Measurements from ENCODE around the gene ZNF660.
"Not testable (repeated sequence)": the region's sequence is repeated elsewhere in the genome, so short reads cannot be mapped to it uniquely, and the experiment has no call there.

Gene ZNF660

GRCh38 chr3:44561076-44561475, 23.7 kb upstream of the ZNF660 start:
- Histone ChIP-seq H3K4me3 (ENCODE audit: low read depth, low read length) (no peak overlapping the region), H3K36me3 (no peaks in the 10 kb centered on the region; the same call in 1 of the 2 replicates), H3K27me3 (no peaks in the 10 kb centered on the region), H3K9me3 (no peaks in the 10 kb centered on the region), H3K4me1 (no peaks in the 10 kb centered on the region)
- DNase-seq, result no peak
- TF ChIP-seq, protein P1, sequence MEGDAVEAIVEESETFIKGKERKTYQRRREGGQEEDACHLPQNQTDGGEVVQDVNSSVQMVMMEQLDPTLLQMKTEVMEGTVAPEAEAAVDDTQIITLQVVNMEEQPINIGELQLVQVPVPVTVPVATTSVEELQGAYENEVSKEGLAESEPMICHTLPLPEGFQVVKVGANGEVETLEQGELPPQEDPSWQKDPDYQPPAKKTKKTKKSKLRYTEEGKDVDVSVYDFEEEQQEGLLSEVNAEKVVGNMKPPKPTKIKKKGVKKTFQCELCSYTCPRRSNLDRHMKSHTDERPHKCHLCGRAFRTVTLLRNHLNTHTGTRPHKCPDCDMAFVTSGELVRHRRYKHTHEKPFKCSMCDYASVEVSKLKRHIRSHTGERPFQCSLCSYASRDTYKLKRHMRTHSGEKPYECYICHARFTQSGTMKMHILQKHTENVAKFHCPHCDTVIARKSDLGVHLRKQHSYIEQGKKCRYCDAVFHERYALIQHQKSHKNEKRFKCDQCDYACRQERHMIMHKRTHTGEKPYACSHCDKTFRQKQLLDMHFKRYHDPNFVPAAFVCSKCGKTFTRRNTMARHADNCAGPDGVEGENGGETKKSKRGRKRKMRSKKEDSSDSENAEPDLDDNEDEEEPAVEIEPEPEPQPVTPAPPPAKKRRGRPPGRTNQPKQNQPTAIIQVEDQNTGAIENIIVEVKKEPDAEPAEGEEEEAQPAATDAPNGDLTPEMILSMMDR (IDR thresholded peaks at IDR 0.05; ENCODE audit: low read depth, low read length), result no peak

- DNase-seq, result no peak
- Histone ChIP-seq H3K4me1 (no peaks in the 10 kb centered on the region), H3K9me3 (no peaks in the 10 kb centered on the region), H3K4me3 (ENCODE audit: low read depth, low read length) (no peak overlapping the region), H3K27me3 (no peaks in the 10 kb centered on the region), H3K36me3 (no peaks in the 10 kb centered on the region; the same call in 1 of the 2 replicates)
- TF ChIP-seq, protein P1 (IDR thresholded peaks at IDR 0.05; ENCODE audit: low read depth, low read length), result no peak
Measured at GRCh38 chr3:44562147-44562546, 22.6 kb upstream of the ZNF660 start.

DNA sequence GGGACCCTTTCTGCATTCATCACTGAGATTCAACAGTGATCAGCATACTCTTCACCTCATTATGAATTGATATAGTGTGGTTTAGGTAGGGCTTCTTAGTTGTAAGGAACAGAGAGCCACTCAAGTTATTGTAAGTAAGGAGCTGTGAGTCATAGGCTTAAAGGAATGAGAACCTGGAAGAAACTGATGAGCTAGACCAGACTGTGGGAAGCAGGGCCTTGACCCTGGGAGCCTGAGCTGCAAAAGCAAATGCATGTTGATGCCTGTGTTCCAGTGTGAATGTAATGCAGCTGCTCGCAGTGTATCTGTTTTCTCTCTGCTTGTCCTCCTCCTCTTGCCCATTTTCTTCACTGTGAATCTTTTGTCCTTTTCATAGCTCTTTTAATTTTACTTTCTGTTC, 16.2 kb upstream of the ZNF660 start:
- TF ChIP-seq, protein P1 (IDR thresholded peaks at IDR 0.05; ENCODE audit: low read depth, low read length), result no peak
- Histone ChIP-seq H3K9me3 (no peaks in the 10 kb centered on the region), H3K27me3 (no peaks in the 10 kb centered on the region), H3K36me3 (no peaks in the 10 kb centered on the region), H3K4me1 (no peaks in the 10 kb centered on the region), H3K4me3 (ENCODE audit: low read depth, low read length) (no peak overlapping the region)
- no peak for DNase-seq

GRCh38 chr3:44571024-44571423, 13.7 kb upstream of the ZNF660 start:
- no peaks in the 10 kb centered on the region for H3K36me3 ChIP-seq
- H3K4me1 ChIP-seq, result no peaks in the 10 kb centered on the region
- DNase-seq, result no peak
- H3K9me3 ChIP-seq, result no peaks in the 10 kb centered on the region
- H3K27me3 ChIP-seq, result no peaks in the 10 kb centered on the region
- H3K4me3 ChIP-seq (ENCODE audit: low read depth, low read length), result no peak overlapping the region
- TF ChIP-seq, protein P1 (IDR thresholded peaks at IDR 0.05; ENCODE audit: low read depth, low read length), result no peak

GRCh38 chr3:44576613-44577012, 8.2 kb upstream of the ZNF660 start:
- Histone ChIP-seq H3K4me1 (no peaks in the 10 kb centered on the region), H3K9me3 (no peaks in the 10 kb centered on the region), H3K27me3 (no peaks in the 10 kb centered on the region), H3K36me3 (no peaks in the 10 kb centered on the region), H3K4me3 (ENCODE audit: low read depth, low read length) (no peak overlapping the region)
- DNase-seq, result no peak
- TF ChIP-seq, protein P1 (IDR thresholded peaks at IDR 0.05; ENCODE audit: low read depth, low read length), result no peak

DNA sequence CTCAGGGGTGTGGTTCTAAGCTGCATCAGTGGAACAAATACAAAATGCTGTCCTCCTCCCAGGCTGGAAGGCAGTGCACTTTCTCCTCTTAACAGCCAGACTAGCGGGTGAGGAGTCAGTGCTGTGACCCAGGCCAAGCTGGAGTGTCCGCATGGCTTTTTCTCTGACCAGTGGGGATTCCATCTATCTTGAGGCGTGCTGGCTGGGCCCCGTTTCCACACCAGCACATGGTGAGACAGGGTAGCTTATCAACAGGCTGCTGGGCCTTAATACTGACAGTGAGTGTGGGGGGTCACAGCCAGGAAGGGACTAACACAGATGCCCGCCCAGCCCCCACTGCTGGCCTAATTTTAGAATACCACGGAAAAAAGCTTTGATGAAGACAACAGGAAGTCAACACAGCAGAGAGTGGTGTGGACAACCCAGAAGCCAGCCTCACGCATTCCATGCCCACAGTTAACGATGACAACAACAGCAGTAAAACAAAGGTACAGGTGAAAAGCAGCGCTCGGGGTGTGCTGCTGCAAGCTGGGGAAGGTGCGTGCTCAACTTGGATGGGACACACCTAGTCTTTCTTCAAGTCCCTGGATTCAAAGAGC, 7.3 kb upstream of the ZNF660 start:
- not testable (repeated sequence) for DNase-seq; H3K27me3 ChIP-seq; H3K4me1 ChIP-seq; H3K9me3 ChIP-seq; H3K4me3 ChIP-seq (ENCODE audit: low read depth, low read length); H3K36me3 ChIP-seq

- H3K4me1 ChIP-seq; H3K36me3 ChIP-seq; H3K27me3 ChIP-seq; H3K9me3 ChIP-seq; H3K4me3 ChIP-seq (ENCODE audit: low read depth, low read length); DNase-seq: not testable (repeated sequence)
Measured at GRCh38 chr3:44578316-44578715, 6.4 kb upstream of the ZNF660 start.

DNA sequence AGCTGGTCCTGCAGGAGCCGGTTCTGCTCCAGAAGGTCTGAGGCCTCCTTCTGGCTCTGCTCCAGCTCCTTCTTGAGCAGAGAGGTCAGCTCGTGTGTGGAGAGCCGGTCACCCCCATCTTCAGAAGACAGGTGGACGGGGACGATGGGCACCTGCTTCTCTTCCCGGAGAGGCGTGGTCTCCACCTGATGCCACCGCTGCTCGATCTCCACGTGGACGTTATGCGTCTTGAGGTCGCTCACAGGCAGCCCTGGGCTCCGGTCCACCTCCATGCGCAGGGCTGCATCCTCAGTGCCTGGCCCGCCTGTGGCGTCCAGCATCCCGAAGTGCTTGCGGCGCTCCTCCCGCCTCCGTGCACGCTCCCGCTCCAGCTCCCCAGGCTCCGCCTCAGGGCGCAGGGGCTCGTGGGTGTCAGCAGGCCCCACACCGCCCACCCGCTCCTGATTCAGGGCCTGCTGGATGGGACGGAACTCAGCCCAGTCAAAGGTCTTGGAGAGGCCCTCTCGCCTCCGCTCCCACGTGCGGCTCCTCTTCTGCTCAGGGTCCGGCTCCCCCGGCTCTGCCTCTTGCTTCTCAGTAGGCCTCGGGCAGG, 5.7 kb upstream of the ZNF660 start:
- H3K9me3 ChIP-seq; H3K36me3 ChIP-seq; H3K4me3 ChIP-seq (ENCODE audit: low read depth, low read length); H3K27me3 ChIP-seq; DNase-seq; H3K4me1 ChIP-seq: not testable (repeated sequence)

DNA sequence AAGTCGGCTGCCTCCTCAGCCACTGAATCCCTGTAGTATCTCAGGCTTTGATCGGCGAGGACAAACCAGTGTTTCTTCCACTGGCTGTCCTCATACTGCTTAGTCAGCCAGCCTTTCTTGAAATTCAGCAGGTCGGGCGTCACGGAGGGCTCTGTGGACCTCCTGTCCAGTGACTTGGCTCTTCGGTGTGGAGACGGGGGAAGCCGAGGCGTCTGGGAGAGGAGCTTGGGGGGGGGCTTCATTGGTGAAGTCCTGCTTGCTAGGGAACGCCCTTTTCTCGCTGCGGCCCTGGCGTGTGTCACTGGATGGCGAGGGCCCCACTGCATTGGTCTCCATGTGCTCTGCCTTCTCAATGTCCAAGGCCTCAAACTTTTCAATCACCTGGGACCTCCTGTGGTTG, 5.0 kb upstream of the ZNF660 start:
- H3K27me3 ChIP-seq; H3K36me3 ChIP-seq; H3K4me1 ChIP-seq; DNase-seq; H3K4me3 ChIP-seq (ENCODE audit: low read depth, low read length); H3K9me3 ChIP-seq: not testable (repeated sequence)

DNA sequence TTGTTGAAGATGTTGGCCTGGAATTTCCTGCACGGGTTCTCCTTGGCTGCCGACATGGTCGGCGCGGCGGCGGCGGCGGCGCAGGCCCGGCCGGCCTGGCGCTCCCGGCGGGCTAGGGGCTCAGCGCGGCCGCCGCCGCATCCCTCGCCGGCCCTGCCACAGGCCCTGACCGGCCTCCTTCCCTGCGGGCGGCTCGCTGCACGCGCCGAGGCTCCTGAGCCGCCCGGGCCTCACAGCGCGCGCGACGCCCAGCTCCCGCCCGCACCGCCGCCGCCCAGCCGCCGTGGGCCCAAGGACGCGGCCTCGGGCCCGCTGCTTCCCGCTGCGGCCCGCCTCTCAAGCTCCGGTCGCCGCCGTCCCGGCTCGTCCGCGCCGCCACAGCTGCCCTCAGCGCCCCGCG, 3.8 kb upstream of the ZNF660 start:
- H3K9me3 ChIP-seq; H3K4me3 ChIP-seq (ENCODE audit: low read depth, low read length); H3K36me3 ChIP-seq; DNase-seq; H3K27me3 ChIP-seq; H3K4me1 ChIP-seq: not testable (repeated sequence)
